Lung (tissue), 12 donors: ENCODE data around the gene C16orf96. TPM values are rescaled to one million over a fixed set of nuclear protein-coding genes. Genes with fewer than 3 reads are reported as not detected.

Experiments
- ATAC-seq: fragments of 200-7000 bp; cut with Tn5 transposase; one replicate; pipeline ENCODE4 v1.9.1; 2020; ENCODE audit warnings: moderate number of reproducible peaks; ENCODE audit not compliant: insufficient read depth, low FRiP score
- DNase-seq, 3 donors: peaks; one replicate each; pipeline ENCODE4 v3.0.0-alpha.2; 2013 to 2017
- H3K27ac ChIP-seq, 2 donors: one replicate each; pipeline ENCODE4 v1.5.1; 2013; ENCODE audit warnings: mild to moderate bottlenecking in 2 of 2, moderate library complexity in 2 of 2, control low read depth in 1 of 2, inconsistent platforms in 1 of 2, low read depth in 1 of 2, low read length in 1 of 2
- H3K27me3 ChIP-seq, 3 donors: one replicate each; pipeline ENCODE4 v1.5.1; 2013; ENCODE audit warnings: low read length in 2 of 3; ENCODE audit not compliant: control insufficient read depth in 3 of 3, insufficient read depth in 3 of 3
- H3K36me3 ChIP-seq, 4 donors: one replicate each; pipeline ENCODE4 v1.5.1; 2013; ENCODE audit warnings: low read length in 4 of 4, mild to moderate bottlenecking in 1 of 4, moderate library complexity in 1 of 4; ENCODE audit not compliant: control insufficient read depth in 4 of 4, insufficient read depth in 4 of 4
- H3K4me1 ChIP-seq, 5 donors: one replicate each; pipeline ENCODE4 v1.5.1; 2013; ENCODE audit warnings: low read length in 5 of 5, mild to moderate bottlenecking in 2 of 5, moderate library complexity in 1 of 5; ENCODE audit not compliant: control insufficient read depth in 5 of 5, insufficient read depth in 5 of 5
- H3K4me3 ChIP-seq: one replicate; pipeline ENCODE4 v1.5.1; 2013; ENCODE audit warnings: mild to moderate bottlenecking, control low read depth, moderate library complexity
- H3K9ac ChIP-seq, 2 donors: one replicate each; pipeline ENCODE4 v1.5.1; 2013; ENCODE audit warnings: low read length in 2 of 2, control low read depth in 1 of 2; ENCODE audit not compliant: insufficient read depth in 1 of 2
- H3K9me3 ChIP-seq, 4 donors: one replicate each; pipeline ENCODE4 v1.5.1; 2013; ENCODE audit warnings: low read length in 3 of 4, mild to moderate bottlenecking in 1 of 4, moderate library complexity in 1 of 4; ENCODE audit not compliant: control insufficient read depth in 4 of 4, insufficient read depth in 3 of 4
- CTCF ChIP-seq: IDR thresholded peaks from 2 replicates; pipeline ENCODE4 v1.5.1; 2012; ENCODE audit warnings: mild to moderate bottlenecking; ENCODE audit errors: control extremely low read depth, extremely low read depth
- WGBS, 2 donors: extraction: QIAGEN DNeasy Blood & Tissue Kit; methylation state at CpG; one replicate each; pipeline ENCODE4 v1.1.7; 2013; 5-methylcytosine and 5-hydroxymethylcytosine counted together
- polyA plus RNA-seq, 2 donors: library from polyadenylated mRNA; stranded (reverse); fragments of 200-250 nt; gene quantifications; one replicate each; pipeline ENCODE4 v1.2.1, GENCODE V29; 2013
- total RNA-seq, 2 donors: library from RNA; depleted of rRNA in 1 of 2; stranded (reverse); fragments of >200 nt in 1 of 2; gene quantifications; one replicate each; pipeline ENCODE4 v1.2.1, GENCODE V29; 2014 to 2021
- donor health status: control.
- donor health status: control.
- donor health status: Bipolar disorder and iron deficiency.
- donor health status: healthy.
- donor health status: DM: yes; HTN: yes; CAD: no.

The C16orf96 gene
- total and polyA plus RNA-seq, 4 donors = 0.03 to 0.37 (median 0.16) TPM

GRCh38 chr16:4580250-4580649, 24.1 kb downstream of the C16orf96 start:
- H3K27me3 ChIP-seq = no peaks in the 10 kb centered on the region
- no peak for TF ChIP-seq CTCF
- no peak overlapping the region for H3K9ac ChIP-seq
- H3K4me1 ChIP-seq = peaks cover 0 to 1% (median 0%) of the 10 kb centered on the region in 5 donors
- DNase-seq = peak in 1 of 3 donors; percentile 17
- H3K4me3 ChIP-seq = no peak overlapping the region
- no peak overlapping the region for H3K27ac ChIP-seq
- no peak for ATAC-seq
- H3K9me3 ChIP-seq = no peaks in the 10 kb centered on the region
- no peaks in the 10 kb centered on the region for H3K36me3 ChIP-seq
- WGBS, 2 donors = 43 to 78% methylated on average over 6 of the region's 6 CpGs

- DNase-seq (no peak), ATAC-seq (no peak)
- Histone ChIP-seq H3K27me3 (no peaks in the 10 kb centered on the region), H3K36me3 (no peaks in the 10 kb centered on the region), H3K4me1 (no peaks in the 10 kb centered on the region), H3K4me3 (no peak overlapping the region), H3K27ac (no peak overlapping the region), H3K9me3 (peaks cover 0 to 3% (median 0%) of the 10 kb centered on the region in 4 donors), H3K9ac (no peak overlapping the region)
- WGBS, 2 donors = 61 to 78% methylated on average over 4 of the region's 4 CpGs
- TF ChIP-seq CTCF = no peak
Measured at GRCh38 chr16:4583906-4584305, 27.8 kb downstream of the C16orf96 start.

GRCh38 chr16:4586291-4586690, 30.2 kb downstream of the C16orf96 start:
- Histone ChIP-seq H3K27me3 (no peaks in the 10 kb centered on the region), H3K4me3 (no peak overlapping the region), H3K4me1 (no peaks in the 10 kb centered on the region), H3K27ac (no peak overlapping the region), H3K9me3 (peaks cover 0 to 3% (median 0%) of the 10 kb centered on the region in 4 donors), H3K36me3 (no peaks in the 10 kb centered on the region), H3K9ac (no peak overlapping the region)
- DNase-seq (no peak), ATAC-seq (no peak)
- no peak for TF ChIP-seq CTCF
- 59 to 62% methylated on average over 7 of the region's 7 CpGs for WGBS, 2 donors

- no peak overlapping the region for H3K4me3 ChIP-seq
- ATAC-seq (no peak), DNase-seq (no peak)
- TF ChIP-seq CTCF = no peak
- H3K27ac ChIP-seq = no peak overlapping the region
- H3K9me3 ChIP-seq = peaks cover 0 to 3% (median 0%) of the 10 kb centered on the region in 4 donors
- 74 to 83% methylated on average over 2 of the region's 2 CpGs for WGBS, 2 donors
- no peaks in the 10 kb centered on the region for H3K4me1 ChIP-seq
- no peaks in the 10 kb centered on the region for H3K27me3 ChIP-seq
- no peaks in the 10 kb centered on the region for H3K36me3 ChIP-seq
- no peak overlapping the region for H3K9ac ChIP-seq
Measured at GRCh38 chr16:4588386-4588785, 32.2 kb downstream of the C16orf96 start.
